ENCODE data around the gene CCSER2.
"Not testable (repeated sequence)": the region's sequence is repeated elsewhere in the genome, so short reads cannot be mapped to it uniquely, and the experiment has no call there.

Gene CCSER2

GRCh38 chr10:84473136-84473535 is 144.7 kb downstream of the CCSER2 start:
- DNase-seq, result no peak

GRCh38 chr10:84477398-84478128 is 149.2 kb downstream of the CCSER2 start:
- DNase-seq, result no peak

GRCh38 chr10:84478151-84478550 is 149.8 kb downstream of the CCSER2 start:
- no peak for DNase-seq

GRCh38 chr10:84478679-84479078 is 150.3 kb downstream of the CCSER2 start:
- no peak for DNase-seq

GRCh38 chr10:84484541-84484940 is 156.2 kb downstream of the CCSER2 start:
- no peak for DNase-seq

DNA sequence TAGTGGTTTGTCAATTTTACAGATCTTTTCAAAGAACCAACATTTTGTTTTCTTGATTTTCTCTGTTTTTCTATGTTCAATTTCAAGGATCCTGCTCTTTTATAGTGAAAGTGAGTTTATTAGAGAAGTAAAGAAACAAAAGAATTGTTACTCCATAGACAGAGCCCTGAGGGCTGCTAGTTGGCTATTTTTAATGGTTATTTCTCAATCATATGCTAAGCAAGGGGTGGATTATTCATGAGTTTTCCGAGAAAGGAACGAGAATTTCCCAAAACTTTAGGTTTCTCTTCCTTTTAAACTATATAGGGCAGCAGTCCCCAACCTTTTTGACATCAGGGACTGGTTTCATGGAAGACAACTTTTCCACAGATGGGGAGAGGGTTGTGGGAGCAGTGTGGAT is 165.0 kb downstream of the CCSER2 start:
- no peak for DNase-seq

DNA sequence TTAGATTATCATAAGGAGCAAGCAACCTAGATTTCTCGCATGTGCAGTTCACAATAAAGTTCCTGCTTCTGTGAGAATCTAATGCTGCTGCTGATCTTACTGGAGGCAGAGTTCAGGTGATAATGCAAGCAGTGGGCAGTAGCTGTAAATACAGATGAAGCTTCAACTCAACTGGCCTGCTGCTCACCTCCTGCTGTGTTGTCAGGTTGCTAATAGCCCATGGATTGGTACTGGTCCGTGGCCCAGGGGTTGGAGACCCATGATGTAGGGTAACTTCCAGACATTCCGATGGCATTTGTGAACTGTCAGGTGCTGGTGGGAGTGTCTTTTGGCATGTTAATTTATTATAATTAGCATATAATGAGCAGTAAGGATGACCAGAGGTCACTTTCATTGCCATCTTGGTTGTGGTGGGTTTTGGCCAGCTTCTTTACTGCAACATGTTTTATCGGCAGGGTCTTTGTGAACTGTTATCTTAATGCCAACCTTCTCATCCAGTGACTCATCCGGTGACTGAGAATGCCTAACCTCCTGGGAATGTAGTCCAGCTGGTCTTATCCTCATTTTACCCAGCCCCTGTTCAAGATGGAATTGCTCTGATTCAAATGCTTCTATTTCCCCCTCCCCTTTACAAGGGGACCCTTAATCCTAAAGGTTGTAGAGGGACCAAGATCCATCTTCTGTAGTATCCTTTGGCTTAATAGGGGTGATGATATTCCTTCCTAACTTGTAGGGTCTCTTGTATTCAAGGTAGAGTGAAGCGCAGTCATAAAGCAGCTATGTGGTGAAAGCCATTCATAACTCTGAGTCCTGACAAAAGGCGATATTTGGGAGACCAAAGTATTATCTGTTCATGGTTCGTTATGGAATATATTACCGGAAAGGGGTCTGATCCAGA is 165.8 kb downstream of the CCSER2 start:
- peak; percentile 23 to 72 for DNase-seq

- no peak for DNase-seq
Observed at GRCh38 chr10:84494849-84495180, 166.4 kb downstream of the CCSER2 start.

GRCh38 chr10:84497978-84498377 is 169.6 kb downstream of the CCSER2 start:
- DNase-seq, result no peak

GRCh38 chr10:84499039-84499438 is 170.7 kb downstream of the CCSER2 start:
- DNase-seq, result not testable (repeated sequence)

DNA sequence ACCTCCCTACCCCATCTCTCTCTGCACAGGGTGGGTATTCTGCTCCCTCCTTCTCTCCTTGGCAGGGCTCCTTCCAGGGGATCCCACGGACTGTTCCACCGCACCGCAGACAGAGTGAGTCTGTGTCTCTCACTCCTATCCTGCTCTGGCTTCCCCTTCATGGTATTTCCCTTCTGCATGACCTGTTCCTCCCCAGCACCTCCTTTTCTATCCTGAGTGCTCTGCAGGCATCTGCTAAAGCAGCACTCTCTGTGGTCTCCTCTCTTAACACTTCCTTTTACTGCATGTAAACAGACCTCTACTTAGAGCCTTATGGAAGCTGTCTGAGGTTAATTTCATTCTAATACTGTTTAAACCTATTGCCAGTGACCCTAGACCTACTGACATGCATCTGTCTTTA is 171.5 kb downstream of the CCSER2 start:
- no peak for DNase-seq

GRCh38 chr10:84510121-84510520 is 181.7 kb downstream of the CCSER2 start:
- DNase-seq, result no peak

DNA sequence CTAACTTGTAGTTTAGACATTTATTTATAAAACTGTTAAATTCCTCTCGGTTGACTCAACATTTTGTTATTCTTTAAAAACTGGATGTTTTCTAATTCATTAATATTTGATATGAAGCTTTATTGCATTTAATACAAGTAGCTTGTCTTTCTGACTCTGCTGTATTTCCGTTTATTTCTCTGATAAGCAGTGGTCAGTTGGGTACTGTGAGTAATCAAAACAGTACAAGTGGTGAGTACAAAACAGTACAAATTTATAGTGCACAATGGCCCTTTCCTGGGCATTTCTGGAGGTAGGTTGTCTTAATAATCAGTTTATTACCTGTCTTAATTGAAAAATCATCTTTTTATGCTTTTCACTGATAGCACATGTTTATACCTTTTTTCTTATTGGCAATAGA is 182.7 kb downstream of the CCSER2 start:
- DNase-seq, result no peak

- DNase-seq, result no peak
Observed at GRCh38 chr10:84511709-84512285, 183.4 kb downstream of the CCSER2 start.

- DNase-seq, result no peak
Observed at GRCh38 chr10:84517554-84517953, 189.2 kb downstream of the CCSER2 start.

GRCh38 chr10:84519235-84519634 is 190.8 kb downstream of the CCSER2 start:
- DNase-seq, result no peak

DNA sequence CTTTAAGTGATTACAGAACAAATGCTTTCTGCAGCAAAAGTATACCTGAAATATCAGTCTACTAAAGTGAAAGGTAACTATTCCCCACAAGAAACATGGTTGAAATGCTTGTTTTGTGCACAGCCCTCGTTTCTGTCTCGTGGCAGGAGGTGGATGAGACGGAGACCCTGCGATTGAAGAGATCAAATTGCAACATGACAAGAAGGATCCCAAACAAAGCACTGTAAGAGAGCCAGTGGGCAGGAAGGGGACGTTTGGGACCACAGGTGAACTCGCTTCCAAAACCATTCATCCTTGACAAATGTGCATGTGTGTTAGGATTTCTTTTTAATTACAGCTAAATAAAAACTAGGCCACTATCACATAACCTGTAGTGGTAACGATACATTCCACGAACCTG is 192.6 kb downstream of the CCSER2 start:
- no peak for DNase-seq

DNA sequence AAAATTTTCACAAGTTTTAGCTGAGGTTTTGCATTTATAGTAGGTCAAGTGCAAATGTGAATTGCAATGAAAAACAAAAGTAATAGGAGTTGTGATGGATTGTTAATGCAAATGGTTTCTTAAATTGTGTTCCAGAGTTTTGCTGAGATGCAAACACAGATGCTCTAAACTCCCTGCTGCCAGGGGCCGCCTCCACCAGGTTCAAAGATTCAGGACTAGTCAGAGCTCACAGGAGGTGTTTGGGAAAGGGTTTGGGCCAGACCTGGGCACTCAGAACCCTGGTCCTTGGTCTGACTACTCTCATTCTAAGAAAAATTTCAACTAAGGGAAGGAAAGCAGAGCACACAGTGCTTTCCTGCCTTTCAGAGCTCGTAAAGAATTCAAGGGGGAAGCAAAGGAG is 193.1 kb downstream of the CCSER2 start:
- DNase-seq, result no peak

DNA sequence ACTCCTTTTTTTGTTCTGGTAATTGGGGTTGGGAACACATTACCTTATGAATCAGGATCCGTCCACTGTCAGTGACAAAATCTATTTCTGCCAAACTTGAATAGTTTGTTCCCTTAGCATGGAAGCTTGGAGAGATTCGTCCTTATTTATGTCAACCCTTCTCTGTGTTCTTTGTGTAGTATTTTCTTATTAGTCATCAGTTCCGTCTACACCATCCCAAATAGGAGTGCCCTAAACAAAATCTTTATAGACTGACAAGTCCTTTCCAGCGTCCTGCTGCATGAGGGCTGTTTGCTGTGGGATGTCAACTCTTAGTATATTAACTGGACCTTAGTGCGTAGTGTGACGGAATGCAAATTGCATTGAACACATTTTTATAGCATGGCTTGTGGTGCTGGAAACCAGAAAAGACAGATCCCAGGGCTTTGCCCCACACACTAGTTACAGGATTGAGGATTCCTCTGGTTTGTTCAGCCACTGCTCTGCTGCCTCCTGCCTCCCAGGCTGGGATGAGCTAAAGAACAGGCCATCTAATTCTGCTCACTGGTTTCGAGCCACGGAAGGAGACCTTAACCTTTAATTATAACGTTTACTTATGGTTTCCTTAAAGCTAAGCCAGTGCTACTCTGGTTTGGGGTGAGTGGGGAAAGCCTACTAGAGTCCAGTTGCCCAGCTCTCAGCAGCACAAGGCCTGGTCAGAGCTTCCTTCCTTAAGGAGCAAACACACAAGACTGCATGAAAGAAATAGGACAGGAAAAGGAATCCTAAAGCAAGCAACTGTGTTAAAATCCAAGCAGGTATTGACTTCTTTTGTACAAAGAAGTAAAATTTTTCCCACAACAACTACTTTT is 194.4 kb downstream of the CCSER2 start:
- DNase-seq, result no peak

DNA sequence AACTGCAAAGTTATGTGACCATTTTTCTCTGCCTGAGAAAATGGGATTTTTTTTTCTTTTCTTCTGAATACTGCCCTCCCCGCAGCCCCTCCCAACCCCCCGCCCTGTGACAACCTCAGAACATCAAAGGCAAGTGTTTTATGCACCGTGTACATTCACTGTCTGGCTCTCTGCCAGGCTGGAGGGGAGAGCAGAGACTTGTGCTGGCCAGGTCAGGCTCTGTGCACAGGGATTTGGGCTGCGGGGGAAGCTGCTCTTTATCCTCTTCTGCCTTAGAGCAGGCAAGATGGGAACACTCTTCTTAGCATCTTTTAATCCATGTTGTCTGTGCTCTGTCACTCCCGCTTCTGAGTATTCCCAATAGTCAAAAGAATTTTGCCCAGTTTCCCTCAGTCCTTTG is 195.1 kb downstream of the CCSER2 start:
- DNase-seq, result no peak

DNA sequence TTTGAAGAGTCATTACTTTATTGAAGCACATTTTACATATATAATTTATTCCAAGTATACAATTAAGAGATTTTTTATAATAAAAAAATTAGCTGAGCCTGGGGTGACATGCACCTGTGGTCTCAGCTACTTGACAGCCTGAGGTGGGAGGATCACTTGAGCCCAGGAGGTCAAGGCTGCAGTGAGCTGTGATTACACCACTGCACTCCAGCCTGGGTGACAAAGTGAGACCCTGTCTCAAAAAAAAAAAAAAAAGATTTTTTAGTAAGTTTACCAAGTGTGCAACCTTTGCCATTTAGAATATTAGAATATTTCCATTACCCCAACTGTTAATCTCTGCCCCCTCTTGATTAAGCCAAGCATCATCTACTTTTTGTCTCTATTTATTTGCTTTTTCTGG is 196.0 kb downstream of the CCSER2 start:
- DNase-seq, result no peak

DNA sequence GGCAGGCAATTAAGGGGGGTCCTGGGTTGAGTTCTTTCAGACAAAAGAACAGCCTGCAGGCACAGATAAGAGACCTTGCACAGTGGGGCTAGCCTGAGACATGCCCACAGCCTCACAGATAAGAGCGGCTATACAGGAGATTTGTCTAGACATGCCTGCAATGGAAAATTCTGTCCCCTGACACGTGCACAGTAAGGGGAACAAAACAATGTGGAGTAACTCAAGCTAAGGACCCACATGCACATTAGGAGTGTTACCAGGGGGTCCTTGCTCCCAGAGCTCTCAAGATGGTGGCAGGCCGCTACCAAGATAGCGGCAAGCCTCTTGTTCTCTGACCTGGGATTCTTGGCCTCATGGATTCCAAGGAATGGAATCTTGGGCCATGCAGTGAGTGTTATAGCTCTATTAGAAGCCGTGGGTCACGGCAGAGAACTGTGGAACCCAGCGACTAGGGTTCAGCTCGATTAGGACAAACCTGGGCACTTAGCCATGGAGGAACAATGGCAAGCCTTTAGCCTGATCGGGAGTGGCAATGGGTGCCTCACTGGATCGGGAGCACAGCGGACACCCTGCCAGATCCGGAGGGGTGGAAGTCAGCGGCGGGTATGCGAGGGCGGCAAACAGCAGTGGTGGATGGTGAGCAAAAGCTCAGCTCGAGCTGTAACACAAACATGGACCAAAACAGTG is 196.9 kb downstream of the CCSER2 start:
- no peak for DNase-seq
